ENCODE measurements around the gene ZNF581. TPM values are rescaled to one million over a fixed set of nuclear protein-coding genes. Genes with fewer than 3 reads are reported as not detected.

ZNF581 gene
- total RNA-seq, 2 donors from 2014 or later = 8.4 to 8.6 TPM

DNA sequence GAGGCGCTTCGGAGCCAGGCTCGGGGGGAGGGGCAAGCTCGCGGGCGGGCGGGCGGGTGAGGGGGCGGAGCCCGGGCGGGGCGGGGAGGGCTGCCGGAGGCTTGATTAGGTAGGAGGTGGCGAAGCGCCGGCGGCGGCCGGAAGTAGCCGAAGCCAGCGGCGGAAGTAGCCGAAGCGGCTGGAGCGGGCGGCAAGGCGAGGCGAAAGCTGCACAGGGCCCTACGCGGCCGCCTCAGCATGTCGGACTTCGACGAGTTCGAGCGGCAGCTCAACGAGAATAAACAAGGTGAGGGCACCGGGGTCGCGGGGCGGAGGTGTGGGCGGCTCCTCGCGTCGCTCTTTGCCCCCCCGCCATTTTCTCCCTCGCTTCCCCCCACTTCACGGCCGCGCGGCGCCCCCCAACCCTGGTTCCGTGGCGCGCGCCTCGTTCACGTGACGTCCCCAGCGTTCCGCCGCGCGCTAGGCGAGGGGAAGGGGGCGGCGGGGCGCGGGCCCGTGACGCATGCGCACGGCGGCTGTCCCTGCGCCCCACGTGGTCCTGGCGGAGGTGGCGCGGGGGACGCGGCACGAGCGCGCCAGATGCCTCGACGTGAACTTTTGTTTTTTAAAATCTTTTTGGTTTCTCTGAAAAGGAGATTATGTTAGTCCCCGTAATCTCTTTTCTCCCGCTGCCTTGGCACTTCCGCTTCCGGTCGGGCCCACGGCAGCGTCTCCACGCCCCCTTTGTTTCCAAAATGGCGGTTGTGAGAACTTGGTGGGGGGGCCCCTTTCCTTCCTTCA lies 11.6 kb downstream of the ZNF581 start, which contains the start of gene U2AF2:
U2AF2 (plus strand) TSS at position 168 of the 780 bp plus-strand sequence; CDS start at position 238, 70 bp downstream.
- peak; percentile 65 to 66 for ATAC-seq
- intact Hi-C loops (cut with DNase I) = no loop called here
- DNase-seq = peak; percentile 96

GRCh38 chr19:55655648-55656040 lies 12.2 kb downstream of the ZNF581 start:
- DNase-seq (no peak), ATAC-seq (no peak)
- intact Hi-C loops (cut with DNase I) = no loop called here

DNA sequence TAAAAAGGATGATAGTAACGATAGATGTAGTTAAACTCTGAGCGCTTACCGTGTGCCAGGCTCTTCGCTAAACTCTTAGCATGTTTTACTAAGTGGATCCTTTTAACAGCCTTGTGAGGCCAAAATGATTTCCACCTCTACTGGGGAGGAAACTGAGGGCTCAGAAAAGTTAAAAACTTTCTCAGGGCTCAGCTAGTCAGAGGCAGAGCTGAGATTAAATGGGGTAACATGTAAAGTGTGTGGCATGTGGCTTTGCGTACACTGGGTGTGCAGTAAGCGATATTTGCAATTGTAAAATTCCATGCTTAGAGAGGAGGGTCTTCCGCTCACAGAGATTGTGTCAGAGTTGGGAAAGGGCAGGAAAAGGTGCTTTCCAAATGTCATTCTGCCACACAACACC lies 13.1 kb downstream of the ZNF581 start:
- ATAC-seq (no peak), DNase-seq (no peak)
- intact Hi-C loops (cut with DNase I) = no loop called here

GRCh38 chr19:55656988-55657747 lies 13.7 kb downstream of the ZNF581 start:
- intact Hi-C loops (cut with DNase I) = no loop called here
- ATAC-seq = no peak
- DNase-seq = no peak

DNA sequence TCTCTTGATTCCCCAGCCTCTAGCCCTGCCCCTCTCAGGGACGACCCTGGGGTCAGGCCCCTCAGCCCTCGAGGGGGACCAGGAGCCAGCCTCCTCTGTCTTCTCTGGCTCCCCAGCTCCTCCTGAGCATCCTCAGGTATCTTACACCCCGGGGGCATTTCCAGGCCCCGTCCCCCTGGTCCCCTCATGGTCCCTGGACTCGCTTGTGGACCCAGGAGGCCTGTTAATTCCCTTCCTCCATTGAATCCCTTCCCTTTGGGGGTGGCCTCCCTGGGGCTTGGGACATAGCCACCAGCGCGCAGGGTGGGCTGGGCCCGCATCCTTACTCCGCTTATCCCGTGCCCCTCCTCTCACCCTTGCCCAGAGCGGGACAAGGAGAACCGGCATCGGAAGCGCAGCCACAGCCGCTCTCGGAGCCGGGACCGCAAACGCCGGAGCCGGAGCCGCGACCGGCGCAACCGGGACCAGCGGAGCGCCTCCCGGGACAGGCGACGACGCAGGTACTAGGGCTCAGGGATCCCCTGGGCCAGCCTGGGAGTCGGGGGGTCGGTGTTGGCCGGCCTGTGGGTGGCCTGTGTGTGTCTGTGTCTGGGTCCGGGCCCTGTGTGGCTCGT lies 15.5 kb downstream of the ZNF581 start:
- ATAC-seq (no peak), DNase-seq (no peak)
- intact Hi-C loops (cut with DNase I) = no loop called here

DNA sequence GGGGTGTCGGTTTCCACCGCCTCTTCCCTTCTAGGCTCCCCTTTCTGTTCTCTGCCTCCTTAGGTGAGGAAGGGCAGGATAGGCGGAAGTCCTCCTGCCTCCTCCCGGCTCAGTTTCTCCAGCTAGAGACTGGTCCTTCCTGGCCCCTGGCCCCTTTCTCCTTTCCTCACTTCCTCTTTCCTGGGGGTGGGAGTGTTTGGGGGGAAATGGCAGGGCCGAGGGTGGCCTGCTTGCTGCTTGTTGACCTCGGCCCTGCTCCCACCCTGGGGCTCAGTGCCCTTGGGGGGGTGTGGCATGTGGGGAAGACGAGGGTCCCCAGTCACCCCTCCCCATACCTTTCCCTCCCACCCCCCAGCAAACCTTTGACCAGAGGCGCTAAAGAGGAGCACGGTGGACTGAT lies 16.4 kb downstream of the ZNF581 start:
- no peak for ATAC-seq
- DNase-seq = no peak
- intact Hi-C loops (cut with DNase I) = no loop called here

- intact Hi-C loops (cut with DNase I) = no loop called here
- no peak for ATAC-seq
- DNase-seq = no peak
Observed at GRCh38 chr19:55660404-55660803, 17.0 kb downstream of the ZNF581 start.

DNA sequence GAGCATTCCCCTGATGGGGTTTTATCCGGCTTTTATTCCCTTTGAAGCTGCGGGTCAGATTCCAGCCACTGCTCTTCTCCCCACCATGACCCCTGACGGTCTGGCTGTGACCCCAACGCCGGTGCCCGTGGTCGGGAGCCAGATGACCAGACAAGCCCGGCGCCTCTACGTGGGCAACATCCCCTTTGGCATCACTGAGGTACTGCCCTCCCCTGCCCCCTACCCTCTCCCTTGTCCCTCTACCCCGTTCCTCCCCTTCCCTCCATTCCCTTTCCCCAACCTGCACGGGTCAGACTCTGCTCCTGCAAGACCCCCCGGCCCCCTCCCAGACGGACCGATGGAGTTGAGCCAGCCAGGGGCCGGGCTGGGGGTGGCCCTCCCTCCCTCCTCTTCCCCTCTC lies 17.5 kb downstream of the ZNF581 start:
- intact Hi-C loops (cut with DNase I) = no loop called here
- ATAC-seq (no peak), DNase-seq (no peak)

GRCh38 chr19:55661826-55662225 lies 18.4 kb downstream of the ZNF581 start:
- intact Hi-C loops (cut with DNase I) = no loop called here
- ATAC-seq (no peak), DNase-seq (no peak)

DNA sequence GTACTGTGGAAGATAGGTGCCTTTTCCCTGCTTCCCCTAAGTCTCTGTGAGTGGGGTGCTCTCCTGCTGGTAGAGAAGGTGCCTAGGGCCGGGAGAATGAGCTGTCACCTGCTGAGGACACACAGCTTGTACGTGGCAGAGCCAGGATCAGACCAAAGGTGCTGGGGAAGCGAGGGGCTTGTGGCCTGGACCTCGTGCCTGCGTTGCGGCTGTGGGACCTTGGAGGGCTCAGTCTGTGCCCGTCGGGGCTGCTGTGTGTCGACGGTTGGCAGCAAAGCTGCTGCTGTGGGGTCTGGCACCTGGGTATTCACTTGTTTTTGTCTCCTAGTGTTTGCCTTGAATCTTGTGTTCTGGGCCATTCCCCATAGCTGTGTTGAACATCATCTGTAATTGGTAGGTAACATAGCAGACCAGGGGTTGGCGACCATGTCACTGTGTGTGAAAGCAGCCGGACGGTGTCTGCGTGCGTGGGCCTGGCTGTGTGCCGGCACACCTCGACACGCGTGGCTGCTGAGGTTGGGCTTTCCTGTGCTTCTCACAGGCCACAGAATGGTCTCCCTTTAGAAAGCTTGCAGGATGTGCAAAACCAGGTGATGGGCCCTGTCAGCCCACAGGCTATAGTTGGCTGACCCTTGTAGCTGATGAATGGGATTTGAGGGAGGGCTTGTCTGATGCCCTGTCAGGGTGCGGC lies 20.5 kb downstream of the ZNF581 start:
- ATAC-seq = no peak
- intact Hi-C loops (cut with DNase I) = no loop called here
- DNase-seq = no peak

DNA sequence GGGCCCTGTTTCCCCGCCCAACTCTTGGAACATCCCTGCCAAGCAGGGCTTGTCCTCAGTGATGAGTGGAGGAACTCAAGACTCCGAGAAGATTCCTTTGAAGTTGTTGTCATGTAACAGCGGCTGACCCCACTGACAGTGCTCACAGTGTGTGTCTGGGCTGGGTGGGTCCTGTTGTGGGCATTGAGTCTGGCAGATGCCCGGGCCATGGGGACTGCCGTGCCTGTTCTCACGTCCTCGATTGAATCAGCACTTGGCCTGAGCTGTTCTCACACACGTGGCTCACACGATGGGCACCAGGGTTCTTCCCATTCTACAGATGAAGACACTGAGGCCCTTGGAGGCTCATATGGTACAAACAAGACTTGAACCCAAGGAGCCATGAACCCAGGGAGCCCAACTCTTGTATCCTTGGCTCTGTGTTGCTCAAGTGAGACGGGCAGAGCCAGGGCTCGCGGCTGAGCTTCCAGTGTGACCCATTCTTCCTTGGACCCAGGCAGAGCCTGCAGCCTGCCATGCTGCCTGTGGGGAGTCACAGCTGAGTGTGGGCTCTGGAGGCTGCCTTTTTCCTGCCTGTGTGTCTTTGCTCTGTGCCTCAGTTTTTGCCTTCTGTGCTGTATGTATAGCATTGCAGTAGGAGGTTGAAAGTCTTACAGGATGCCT lies 23.0 kb downstream of the ZNF581 start:
- intact Hi-C loops (cut with DNase I) = no loop called here
- no peak for DNase-seq
- no peak for ATAC-seq

- ATAC-seq (no peak), DNase-seq (no peak)
- intact Hi-C loops (cut with DNase I) = no loop called here
Observed at GRCh38 chr19:55667006-55667381, 23.5 kb downstream of the ZNF581 start.

- DNase-seq (no peak), ATAC-seq (no peak)
- intact Hi-C loops (cut with DNase I) = no loop called here
Observed at GRCh38 chr19:55667511-55667910, 24.1 kb downstream of the ZNF581 start.

DNA sequence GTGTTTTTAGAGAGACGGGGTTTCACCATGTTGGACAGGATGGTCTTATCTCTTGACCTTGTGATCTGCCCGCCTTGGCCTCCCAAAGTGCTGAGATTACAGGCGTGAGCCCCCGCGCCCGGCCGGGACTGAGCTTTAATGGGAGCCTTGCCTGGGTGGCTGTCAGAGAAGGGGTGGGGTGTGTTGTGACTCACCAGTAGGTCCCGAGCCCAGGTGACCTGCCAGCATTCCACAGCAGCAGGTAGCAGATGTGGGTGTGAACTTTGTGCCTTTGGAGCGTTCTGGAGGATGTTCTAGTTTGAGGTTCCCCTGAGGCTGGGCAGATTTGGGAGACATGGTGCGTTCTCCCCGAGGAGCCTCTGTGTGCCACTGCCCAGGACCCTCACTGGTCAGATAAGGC lies 24.5 kb downstream of the ZNF581 start:
- intact Hi-C loops (cut with DNase I) = no loop called here
- ATAC-seq (no peak), DNase-seq (no peak)

DNA sequence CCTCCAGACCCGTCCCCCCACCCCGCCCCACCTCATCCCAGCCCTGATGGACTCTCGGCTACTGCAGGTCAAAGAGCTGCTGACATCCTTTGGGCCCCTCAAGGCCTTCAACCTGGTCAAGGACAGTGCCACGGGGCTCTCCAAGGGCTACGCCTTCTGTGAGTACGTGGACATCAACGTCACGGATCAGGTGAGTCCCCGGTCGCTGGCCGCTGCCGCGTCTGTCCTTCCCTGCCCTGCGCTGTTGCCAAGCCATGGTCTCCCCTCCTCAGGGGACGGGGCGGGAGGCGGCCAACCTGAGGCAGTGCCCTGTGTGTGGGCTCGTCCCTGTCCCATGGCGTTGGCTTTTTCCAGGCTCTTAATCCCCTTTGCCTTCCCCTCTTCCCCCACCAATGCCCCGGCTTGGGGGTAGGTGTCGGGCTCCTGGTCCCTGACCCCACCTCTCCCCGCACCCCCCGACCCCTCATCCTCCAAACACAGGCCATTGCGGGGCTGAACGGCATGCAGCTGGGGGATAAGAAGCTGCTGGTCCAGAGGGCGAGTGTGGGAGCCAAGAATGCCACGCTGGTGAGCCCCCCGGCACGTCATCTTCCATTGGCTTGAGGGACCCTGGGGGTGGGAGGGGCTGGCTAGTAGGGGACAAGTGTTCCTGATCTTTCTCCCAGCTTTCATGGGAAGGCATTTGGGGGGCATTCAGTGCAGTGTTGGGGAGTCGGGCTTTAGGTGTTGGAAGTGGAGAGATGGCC lies 25.3 kb downstream of the ZNF581 start:
- no peak for DNase-seq
- no peak for ATAC-seq
- intact Hi-C loops (cut with DNase I) = no loop called here

DNA sequence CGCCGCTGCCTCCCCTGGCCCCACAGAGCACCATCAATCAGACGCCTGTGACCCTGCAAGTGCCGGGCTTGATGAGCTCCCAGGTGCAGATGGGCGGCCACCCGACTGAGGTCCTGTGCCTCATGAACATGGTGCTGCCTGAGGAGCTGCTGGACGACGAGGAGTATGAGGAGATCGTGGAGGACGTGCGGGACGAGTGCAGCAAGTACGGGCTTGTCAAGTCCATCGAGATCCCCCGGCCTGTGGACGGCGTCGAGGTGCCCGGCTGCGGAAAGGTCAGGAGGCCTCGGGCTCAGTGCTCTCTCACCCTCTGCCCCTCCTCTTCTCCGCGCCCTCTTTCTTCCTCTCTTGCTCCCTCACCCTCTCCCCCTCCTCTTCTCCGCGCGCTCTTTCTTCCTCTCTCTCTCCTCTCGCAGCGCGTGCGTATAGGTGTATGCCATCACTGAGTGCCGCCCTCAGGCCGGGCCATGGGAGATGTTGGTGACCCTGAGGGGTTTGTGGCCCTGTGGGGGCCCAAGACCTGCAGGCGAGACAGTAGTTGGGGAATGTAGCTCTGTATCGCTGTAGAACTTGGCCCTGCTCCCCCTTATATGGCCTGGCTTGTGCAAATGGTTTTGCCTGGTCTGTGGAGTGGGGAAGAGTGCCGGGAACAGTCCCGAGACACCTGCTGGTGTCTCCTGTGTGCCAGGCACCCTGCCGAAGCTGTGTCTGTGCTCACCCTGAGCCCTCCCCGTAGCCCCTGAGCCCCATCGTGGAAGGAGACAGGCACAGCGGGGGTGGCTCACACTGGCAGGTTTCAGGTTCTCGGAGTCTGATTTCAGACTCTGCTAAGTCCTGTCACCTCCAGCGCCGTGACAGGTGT lies 26.2 kb downstream of the ZNF581 start:
- ATAC-seq (no peak), DNase-seq (no peak)
- intact Hi-C loops (cut with DNase I) = no loop called here

DNA sequence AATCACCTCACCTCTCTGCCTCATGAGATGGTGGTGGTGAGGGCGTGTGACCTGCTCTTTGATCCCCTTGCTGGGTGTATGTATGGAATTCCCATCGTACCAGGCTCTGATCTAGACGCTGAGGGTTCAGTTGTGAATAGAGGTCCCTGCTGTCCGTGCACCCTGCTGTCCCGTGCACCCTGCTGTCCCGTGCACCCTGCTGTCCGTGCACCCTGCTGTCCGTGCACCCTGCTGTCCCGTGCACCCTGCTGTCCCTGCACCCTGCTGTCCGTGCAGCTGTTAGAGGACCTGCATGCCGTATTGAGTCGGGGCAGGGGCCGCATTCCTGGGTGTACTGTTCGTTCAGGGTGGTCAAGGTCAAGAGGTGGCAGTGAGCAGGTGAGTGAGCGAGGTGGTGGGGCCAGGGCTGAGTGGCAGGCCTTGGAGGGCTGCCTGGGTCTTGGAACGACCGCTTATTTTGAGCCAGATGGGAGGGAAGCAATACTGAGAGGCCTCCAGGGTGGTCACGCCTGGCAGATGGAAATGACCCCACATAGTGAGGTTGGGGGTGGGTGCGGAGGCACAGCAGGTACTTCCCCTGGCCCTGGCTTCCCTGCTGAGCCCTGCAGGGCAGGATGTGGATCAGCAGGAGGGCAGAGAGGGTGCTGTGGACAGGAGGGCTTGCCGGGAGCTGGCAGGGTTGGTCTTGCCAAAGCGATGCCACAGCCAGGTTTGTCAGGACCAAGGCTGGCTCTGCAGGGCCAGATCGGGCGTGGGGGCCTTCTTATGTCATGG lies 27.0 kb downstream of the ZNF581 start:
- no peak for DNase-seq
- intact Hi-C loops (cut with DNase I) = no loop called here
- ATAC-seq = no peak
